ENCODE data around the gene PRKAG1.

GRCh38 chr12:48991247-48992050, 27.1 kb downstream of the PRKAG1 start:
- TF ChIP-seq CTCF (IDR thresholded peaks at IDR 0.05) (no peak), POLR2A (IDR thresholded peaks at IDR 0.05) (no peak)

All from heart left ventricle (tissue), 13 donors.